HG02623 (cell line): ENCODE results near the gene SLC16A4.
"Not testable (repeated sequence)": the region's sequence is repeated elsewhere in the genome, so short reads cannot be mapped to it uniquely, and the experiment has no call there.

Source experiments
- ATAC-seq: cut with Tn5 transposase; IDR thresholded peaks from one replicate; pipeline ENCODE4 v1.9.1; 2021; ENCODE audit warnings: moderate library complexity; ENCODE audit not compliant: unreplicated experiment

SLC16A4 gene

DNA sequence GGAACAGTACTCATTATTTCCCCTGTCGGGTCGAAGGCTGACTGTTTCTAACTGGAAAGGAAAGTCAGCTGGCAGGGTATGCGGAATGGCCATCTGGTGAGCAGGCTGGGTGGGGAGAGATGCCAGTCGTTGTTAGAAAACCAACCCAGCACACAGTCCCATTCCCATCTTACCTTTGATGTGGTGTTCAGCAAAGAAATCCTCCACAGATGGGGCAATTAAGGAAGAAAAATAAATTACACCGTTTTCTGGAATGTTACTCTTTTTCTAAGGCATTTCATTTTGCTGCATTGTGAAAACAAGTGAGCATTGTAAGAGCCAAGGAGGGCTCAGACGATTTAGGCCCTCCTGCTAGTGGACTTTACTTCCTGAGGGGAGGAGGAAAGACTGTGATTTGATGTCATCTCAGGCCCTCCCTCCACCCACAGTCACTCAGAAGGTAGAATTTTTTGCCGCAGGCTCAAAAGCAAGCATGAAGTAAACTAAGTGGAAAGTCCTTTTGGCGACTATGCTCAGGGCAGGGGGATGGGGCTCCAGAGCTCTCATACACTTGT, at the start of gene SLC16A4:
Gene SLC16A4 (minus strand): TSS at position 335 of the 554 bp plus-strand sequence. CDS start 1,703 bp downstream, outside the sequence.
- no peak for ATAC-seq

DNA sequence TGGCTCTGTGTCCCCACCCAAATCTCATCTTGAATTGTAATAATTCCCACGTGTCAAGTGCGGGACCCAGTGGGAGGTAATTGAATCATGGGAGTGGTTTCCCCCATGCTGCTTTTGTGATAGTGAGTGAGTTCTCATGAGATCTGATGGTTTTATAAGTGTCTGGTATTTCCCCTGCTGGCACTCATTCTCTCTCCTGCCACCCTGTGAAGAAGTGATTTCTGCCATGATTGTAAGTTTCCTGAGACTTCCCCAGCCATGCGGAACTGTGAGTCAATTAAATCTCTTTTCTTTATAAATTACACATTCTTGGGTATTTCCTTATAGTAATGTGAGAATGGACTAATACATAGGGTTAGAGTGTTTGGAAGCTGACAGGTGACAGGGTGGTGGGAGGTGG, 49.0 kb upstream of the SLC16A4 start:
- not testable (repeated sequence) for ATAC-seq

GRCh38 chr1:110438893-110439292, 48.1 kb upstream of the SLC16A4 start:
- no peak for ATAC-seq

GRCh38 chr1:110437645-110438299, 46.9 kb upstream of the SLC16A4 start:
- not testable (repeated sequence) for ATAC-seq

DNA sequence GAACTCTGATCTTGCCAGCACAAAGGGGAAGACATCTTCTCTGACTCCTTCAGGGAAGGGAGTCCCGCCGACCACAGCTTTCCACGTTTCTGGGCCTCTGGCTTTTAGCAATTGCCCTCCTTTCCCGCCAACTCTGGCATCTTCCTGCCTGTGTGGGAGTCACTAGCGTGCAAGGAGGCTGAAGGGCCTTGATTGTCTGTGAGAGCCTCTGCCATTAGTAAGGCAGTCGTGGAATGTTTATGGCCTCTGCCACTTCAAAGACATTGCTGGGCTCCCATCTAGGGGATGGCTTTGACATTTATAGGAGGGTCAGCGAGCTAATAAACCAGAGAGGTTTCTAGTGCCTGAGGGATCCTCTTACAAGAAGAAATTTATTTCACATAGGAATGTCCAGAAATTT, 45.8 kb upstream of the SLC16A4 start:
- ATAC-seq: no peak

DNA sequence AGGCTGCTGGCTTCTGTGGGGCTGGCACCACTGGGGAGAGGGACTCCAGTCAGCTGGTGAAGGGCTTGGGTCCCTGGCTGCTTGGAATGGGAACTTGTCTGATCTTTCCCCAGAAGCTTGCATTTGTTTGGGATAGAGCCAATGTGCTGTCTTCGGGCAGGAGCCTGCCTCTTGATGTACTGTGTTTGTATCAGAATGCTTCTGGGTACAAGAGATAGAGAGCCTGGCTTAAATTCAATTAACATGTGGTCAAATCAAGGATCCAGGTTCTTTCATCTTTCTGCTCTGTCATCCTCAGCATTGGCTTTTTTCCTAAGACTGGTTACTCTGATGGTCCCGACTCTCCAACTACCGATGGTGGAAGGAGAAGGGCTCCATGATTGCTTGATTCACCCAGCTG, 44.1 kb upstream of the SLC16A4 start:
- no peak for ATAC-seq

GRCh38 chr1:110433803-110434202, 43.0 kb upstream of the SLC16A4 start:
- ATAC-seq: no peak

DNA sequence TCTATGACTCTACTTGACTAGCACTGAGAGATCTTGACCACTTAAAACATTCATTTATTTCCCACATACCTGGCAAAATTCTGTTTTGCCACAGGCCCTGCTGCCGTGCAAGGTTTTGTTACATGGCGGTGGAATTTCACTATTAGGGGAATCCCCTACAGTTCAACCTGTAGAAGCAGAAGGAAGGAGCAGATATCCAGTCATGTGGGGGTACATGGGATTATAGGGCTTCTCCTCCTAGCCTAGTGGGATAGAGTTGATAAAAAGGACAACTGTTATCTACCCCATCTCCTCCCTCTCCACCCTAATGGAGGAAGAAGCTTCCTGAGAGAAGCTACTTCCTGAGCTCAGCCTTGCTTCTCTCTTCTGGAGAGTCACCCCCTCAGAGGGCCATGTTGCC, 42.4 kb upstream of the SLC16A4 start:
- ATAC-seq: no peak

GRCh38 chr1:110430901-110431300, 40.1 kb upstream of the SLC16A4 start:
- ATAC-seq: no peak

- no peak for ATAC-seq
These were observed 39.5 kb upstream of the SLC16A4 start for GRCh38 chr1:110430366-110430765.

- no peak for ATAC-seq
These were observed 38.1 kb upstream of the SLC16A4 start for GRCh38 chr1:110428946-110429345.

DNA sequence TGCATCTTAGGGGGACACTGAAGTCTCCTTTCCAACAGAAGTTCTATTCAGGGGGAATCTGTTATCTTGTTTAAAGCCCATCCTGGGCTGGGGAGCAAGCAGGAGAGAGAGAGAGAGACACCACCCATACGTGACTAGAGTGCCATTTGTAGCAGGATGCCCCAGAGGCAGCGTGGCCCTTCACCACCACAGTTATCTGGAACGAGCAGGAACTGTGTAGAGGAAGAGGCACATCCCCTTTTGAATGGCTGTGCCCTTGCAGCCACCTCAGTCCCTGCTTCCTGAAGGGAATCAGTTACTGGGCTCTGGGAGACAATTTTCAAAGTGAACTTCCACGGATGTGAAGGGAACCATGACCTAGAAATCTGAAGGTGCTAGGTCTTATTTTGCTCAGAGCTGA, 36.0 kb upstream of the SLC16A4 start:
- no peak for ATAC-seq

DNA sequence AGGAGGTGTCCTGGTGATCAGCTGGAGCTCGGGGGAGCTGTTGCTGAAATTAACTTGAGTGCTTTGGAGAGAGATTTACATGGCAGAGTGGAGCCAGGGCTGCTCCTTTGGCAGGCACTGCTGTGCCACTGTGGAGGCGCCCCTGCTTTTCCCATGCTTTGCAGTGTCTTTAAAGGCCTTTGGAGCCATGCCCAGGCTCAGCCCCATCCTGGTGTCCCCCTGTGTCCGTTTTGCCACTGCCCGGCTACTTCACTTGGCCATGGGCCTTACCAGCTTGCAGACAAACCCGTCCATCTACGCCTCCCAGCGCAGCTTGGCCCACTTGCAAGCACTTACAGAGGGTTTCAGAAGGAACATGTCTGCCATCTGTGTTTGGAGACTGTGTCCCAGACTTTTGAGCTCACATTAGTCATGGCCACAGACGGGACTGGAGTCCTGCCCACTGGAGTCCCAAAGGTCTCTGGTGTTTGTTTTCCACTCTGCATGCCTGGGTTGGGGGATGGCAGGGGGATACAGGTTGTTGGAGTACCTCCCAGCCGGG, 34.9 kb upstream of the SLC16A4 start:
- ATAC-seq: no peak

DNA sequence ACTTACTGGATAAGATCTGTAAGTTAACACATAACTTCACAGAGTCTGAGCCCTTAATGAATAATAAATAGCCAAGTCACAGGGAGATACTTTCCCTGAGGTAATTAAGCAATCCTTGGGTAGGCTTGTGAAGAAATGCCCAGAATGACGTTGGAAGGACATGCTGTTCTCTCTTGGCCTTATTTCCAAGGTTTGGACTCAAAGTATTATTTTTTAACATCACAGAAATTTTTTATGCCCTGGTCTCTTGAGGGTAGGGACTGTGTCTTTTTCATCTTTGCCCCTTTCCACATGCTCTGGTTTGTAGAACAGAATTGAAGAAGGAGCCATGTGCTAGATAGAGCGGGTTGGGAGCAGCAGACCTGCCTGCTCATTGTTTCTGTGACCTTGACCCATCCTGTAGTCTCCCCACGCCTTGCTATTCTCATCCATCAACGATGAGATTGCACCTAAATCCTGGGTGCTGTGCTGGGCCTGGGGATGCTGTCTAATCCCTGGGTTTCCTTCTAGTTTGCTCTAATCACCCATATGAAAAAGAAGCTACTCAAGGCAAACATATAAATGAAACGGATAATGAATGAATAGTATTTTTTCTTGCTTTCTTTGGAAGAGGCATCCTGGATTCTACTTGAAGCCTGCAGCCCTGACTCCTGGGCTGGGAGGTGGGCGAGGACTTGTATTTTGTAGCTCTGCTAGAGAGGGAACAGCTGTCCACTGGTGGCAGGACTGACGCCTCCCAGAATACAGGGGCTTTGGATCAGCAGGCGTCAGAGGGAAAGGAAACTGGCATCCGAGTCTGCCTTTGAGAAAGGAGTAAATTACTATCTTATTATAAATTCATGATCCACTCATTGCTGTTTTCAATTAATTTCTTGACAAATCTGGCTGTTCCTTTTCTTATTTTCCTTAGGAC, 34.1 kb upstream of the SLC16A4 start:
- ATAC-seq: no peak

GRCh38 chr1:110420874-110421793, 30.3 kb upstream of the SLC16A4 start:
- ATAC-seq: no peak

- no peak for ATAC-seq
These were observed 29.3 kb upstream of the SLC16A4 start for GRCh38 chr1:110420023-110420662.

DNA sequence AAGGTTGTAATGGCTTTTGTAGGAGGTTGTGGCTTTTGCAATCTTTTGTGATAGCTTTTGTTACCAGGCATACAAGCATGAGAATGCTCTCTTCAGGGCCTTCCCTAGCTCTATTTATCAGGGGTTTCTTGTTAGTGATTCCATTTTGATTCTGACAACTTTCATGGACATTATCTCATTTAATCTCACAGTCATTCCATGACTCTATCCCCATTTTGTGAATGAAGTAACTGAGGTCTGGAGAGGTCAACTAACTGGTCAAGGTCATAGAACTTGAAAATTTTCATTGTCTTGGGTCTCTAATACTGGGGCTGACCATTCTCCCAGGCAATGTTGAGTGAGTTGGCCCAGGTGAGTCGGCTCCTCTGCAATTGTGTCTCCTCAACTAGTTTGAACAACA, 27.9 kb upstream of the SLC16A4 start:
- no peak for ATAC-seq

DNA sequence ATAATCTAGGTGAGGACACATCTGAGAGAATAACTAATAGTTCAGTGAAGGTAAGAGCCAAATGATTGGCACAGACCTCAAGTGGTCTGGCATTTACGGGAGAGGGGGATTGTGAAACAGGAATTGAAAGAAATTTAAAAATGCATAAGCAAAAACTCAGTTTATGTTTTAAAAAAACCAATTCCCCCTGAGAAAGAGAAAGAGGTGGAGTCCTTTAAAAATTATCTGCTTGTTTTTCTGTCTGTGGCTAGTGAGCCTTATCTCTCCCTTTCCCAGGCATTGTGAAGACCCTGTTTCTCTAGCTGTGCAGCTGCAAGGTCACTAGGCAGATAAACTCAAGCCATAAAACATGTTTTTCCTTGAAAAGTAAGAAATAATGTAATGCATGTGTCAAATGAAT, 22.2 kb upstream of the SLC16A4 start:
- not testable (repeated sequence) for ATAC-seq

DNA sequence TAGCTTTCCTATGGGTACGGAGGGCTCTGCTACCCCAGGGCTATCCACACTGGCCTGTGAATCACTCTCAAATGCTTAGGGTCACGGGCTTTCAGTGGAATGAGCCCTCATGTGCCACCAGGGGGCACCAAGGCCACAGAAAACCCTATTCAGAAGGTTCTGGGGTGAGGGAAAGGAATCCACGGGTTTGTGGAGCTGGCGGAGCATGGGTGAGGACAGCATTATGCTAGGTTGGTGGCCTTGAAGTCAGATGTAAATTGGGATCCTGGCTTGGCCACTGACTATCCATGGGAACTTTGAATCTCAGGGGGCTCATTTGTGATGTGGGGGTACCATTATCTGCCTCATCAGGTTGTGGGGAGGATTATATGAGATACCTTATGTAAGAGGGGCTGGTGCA, 21.8 kb upstream of the SLC16A4 start:
- no peak for ATAC-seq

GRCh38 chr1:110411173-110411735, 20.4 kb upstream of the SLC16A4 start:
- ATAC-seq: no peak
